GM12891 (cell line): Measurements from ENCODE around the gene CCNK.

ENCODE experiments used
- POLR2A ChIP-seq: IDR thresholded peaks from 2 replicates; pipeline ENCODE4 v1.6.1; 2011; ENCODE audit warnings: low read depth, low read length, control low read depth
- POLR2AphosphoS5 ChIP-seq: IDR thresholded peaks from 2 replicates; pipeline ENCODE4 v1.6.1; 2011; ENCODE audit warnings: low read depth, low read length, control low read depth
- POU2F2 ChIP-seq: IDR thresholded peaks from 2 replicates; pipeline ENCODE4 v1.6.1; 2011; ENCODE audit warnings: low read depth, mild to moderate bottlenecking, control low read depth, low read length, moderate library complexity
- TAF1 ChIP-seq: IDR thresholded peaks from 2 replicates; pipeline ENCODE4 v1.6.1; 2011; ENCODE audit warnings: low read depth, low read length, control low read depth

DNA sequence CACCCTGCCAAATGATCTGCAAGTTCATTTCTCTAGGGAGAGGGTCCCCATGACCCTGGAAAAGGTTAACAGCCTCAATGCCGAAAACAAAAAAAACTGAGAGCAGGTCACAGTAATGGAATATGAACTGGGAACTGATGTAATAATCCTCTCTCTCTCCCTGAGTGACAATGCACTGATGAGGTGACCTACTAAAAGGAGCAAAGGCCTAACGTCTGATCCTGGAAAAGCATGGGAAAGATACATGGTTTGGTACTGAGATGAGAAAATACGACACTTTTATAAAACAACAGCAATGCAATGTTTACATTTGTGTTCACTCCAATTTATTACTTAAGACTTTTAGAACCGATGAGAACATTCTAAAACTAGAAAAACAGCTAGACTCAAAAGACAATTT lies 28.2 kb upstream of the CCNK start:
- TF ChIP-seq TAF1 (no peak), POU2F2 (no peak), POLR2A (no peak), POLR2AphosphoS5 (no peak)
